ENCODE data around the gene DYTN.

DYTN gene

GRCh38 chr2:206647985-206648384, 70.2 kb downstream of the DYTN start:
- no peak for DNase-seq (ENCODE audit: extremely low read depth, insufficient read length)
- TF ChIP-seq CTCF (IDR thresholded peaks at IDR 0.05; ENCODE audit: insufficient read depth, low read length, poor library complexity, severe bottlenecking) = no peak
- H3K36me3 ChIP-seq (ENCODE audit: control insufficient read depth, insufficient read depth, low read length) = no peaks in the 10 kb centered on the region

GRCh38 chr2:206642075-206643025, 75.8 kb downstream of the DYTN start, which contains the start of gene FAM237A:
Gene FAM237A, plus strand, starts transcription at chr2:206642487. Its CDS starts 1,750 bp downstream, at chr2:206644237.
- no peak for DNase-seq (ENCODE audit: extremely low read depth, insufficient read length)
- Histone ChIP-seq H3K36me3 (ENCODE audit: control insufficient read depth, insufficient read depth, low read length) (no peaks in the 10 kb centered on the region), H3K4me3 (replicated peaks; ENCODE audit: low read depth, low read length) (no peak within 1 kb of the TSS), H3K27me3 (replicated peaks; ENCODE audit: control insufficient read depth, insufficient read depth, low read length) (peaks cover 1% of the 10 kb centered on the region)
- no peak for TF ChIP-seq CTCF (IDR thresholded peaks at IDR 0.05; ENCODE audit: insufficient read depth, low read length, poor library complexity, severe bottlenecking)

More at GRCh38 chr2:206647985-206648384, 70.2 kb downstream of the DYTN start:
- Histone ChIP-seq H3K4me3 (replicated peaks; ENCODE audit: low read depth, low read length) (no peak overlapping the region), H3K27me3 (replicated peaks; ENCODE audit: control insufficient read depth, insufficient read depth, low read length) (no peaks in the 10 kb centered on the region; the same call in 1 of the 2 replicates)

GRCh38 chr2:206641226-206641625, 77.0 kb downstream of the DYTN start:
- DNase-seq (ENCODE audit: extremely low read depth, insufficient read length) = no peak
- no peak for TF ChIP-seq CTCF (IDR thresholded peaks at IDR 0.05; ENCODE audit: insufficient read depth, low read length, poor library complexity, severe bottlenecking)
- no peak overlapping the region for H3K4me3 ChIP-seq (replicated peaks; ENCODE audit: low read depth, low read length)
- H3K27me3 ChIP-seq (replicated peaks; ENCODE audit: control insufficient read depth, insufficient read depth, low read length) = peaks cover 1% of the 10 kb centered on the region
- no peaks in the 10 kb centered on the region for H3K36me3 ChIP-seq (ENCODE audit: control insufficient read depth, insufficient read depth, low read length)

GRCh38 chr2:206639636-206640035, 78.6 kb downstream of the DYTN start:
- Histone ChIP-seq H3K36me3 (ENCODE audit: control insufficient read depth, insufficient read depth, low read length) (no peaks in the 10 kb centered on the region), H3K27me3 (replicated peaks; ENCODE audit: control insufficient read depth, insufficient read depth, low read length) (peaks cover 1% of the 10 kb centered on the region), H3K4me3 (replicated peaks; ENCODE audit: low read depth, low read length) (no peak overlapping the region)
- no peak for DNase-seq (ENCODE audit: extremely low read depth, insufficient read length)
- TF ChIP-seq CTCF (IDR thresholded peaks at IDR 0.05; ENCODE audit: insufficient read depth, low read length, poor library complexity, severe bottlenecking) = no peak

GRCh38 chr2:206635015-206635414, 83.2 kb downstream of the DYTN start:
- no peak for DNase-seq (ENCODE audit: extremely low read depth, insufficient read length)

More at GRCh38 chr2:206635015-206635414, 83.2 kb downstream of the DYTN start:
- Histone ChIP-seq H3K36me3 (ENCODE audit: control insufficient read depth, insufficient read depth, low read length) (no peaks in the 10 kb centered on the region), H3K27me3 (replicated peaks; ENCODE audit: control insufficient read depth, insufficient read depth, low read length) (no peaks in the 10 kb centered on the region; the same call in 1 of the 2 replicates), H3K4me3 (replicated peaks; ENCODE audit: low read depth, low read length) (no peak overlapping the region)
- no peak for TF ChIP-seq CTCF (IDR thresholded peaks at IDR 0.05; ENCODE audit: insufficient read depth, low read length, poor library complexity, severe bottlenecking)

All from GM06990 (cell line).